Measurements from ENCODE around the gene TAF8. TPM values are rescaled to one million over a fixed set of nuclear protein-coding genes. Genes with fewer than 3 reads are reported as not detected.
"Not testable (repeated sequence)": the region's sequence is repeated elsewhere in the genome, so short reads cannot be mapped to it uniquely, and the experiment has no call there.

The TAF8 gene
- total RNA-seq, 1 donor = 16.3 TPM

DNA sequence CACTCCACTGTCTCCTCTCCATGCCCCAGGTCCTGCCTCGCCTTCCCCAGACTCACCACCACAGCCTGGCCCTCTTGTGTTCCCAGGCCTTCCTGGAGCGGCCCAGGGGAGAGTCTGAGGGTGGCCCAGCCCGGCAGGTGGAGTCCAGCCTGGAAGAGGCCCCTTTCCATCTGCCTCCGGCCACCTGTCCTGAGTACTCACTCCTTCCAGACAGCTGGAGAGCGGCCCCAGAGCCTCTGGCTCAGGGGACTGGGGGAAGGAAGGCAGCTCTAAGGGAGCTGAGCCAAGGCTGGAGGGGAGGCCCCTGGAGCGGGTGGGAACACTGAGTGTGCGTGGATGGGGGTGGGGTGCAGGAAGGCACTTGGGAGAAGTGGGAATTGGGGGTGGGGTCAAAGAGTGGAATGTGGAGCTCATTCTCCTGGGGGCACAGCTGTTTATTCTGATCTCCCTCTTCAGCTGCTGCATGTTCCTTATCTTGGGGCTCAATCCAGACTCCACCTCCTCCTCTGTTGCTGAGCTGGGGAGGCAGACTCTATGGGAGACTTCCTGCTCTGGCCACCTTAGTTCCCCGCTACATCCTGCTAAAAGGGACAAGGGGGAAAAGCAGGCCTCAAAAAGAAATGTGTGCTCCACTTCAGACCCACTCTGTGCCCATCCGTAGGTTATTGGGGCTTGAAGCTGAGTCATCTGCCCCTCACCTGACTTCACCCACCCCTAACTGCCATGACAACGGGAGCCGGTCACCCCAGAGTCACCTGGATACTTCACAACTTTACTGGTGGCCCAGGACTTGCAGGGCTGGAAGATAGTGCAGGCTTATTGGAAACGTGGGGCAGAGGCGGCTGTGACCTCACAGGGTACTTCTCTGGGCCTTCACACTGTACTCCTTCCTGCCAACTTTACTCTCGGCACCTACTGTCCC is 19.5 kb upstream of the TAF8 start:
- Histone ChIP-seq H2AFZ (ENCODE audit: low read length) (no peak overlapping the region), H3K4me3 (ENCODE audit: insufficient read depth, low read length) (no peak overlapping the region), H3K4me2 (ENCODE audit: insufficient read depth, low read length) (no peak overlapping the region), H3K27ac (ENCODE audit: low read depth, low read length) (no peak overlapping the region), H3K27me3 (ENCODE audit: insufficient read depth, low read length) (no peaks in the 10 kb centered on the region), H3K4me1 (ENCODE audit: insufficient read depth, low read length) (peaks cover 3% of the 10 kb centered on the region), H3K9me3 (ENCODE audit: low read depth, low read length) (no peaks in the 10 kb centered on the region), H3K79me2 (ENCODE audit: insufficient read depth, low read length) (no peaks in the 10 kb centered on the region), H3K36me3 (ENCODE audit: insufficient read depth, low read length) (no peaks in the 10 kb centered on the region), H4K20me1 (ENCODE audit: insufficient read depth, low read length) (no peaks in the 10 kb centered on the region)
- TF ChIP-seq CTCF (IDR thresholded peaks at IDR 0.05; ENCODE audit: extremely low read depth, low read depth, low read length) = no peak
- DNase-seq (ENCODE audit: insufficient read length, low spot score, missing footprints) = no peak

- no peak for TF ChIP-seq CTCF (IDR thresholded peaks at IDR 0.05; ENCODE audit: extremely low read depth, low read depth, low read length)
- H3K4me2 ChIP-seq (ENCODE audit: insufficient read depth, low read length) = no peak overlapping the region
- no peaks in the 10 kb centered on the region for H3K27me3 ChIP-seq (ENCODE audit: insufficient read depth, low read length)
- H3K36me3 ChIP-seq (ENCODE audit: insufficient read depth, low read length) = no peaks in the 10 kb centered on the region
- H3K9me3 ChIP-seq (ENCODE audit: low read depth, low read length) = no peaks in the 10 kb centered on the region
- H4K20me1 ChIP-seq (ENCODE audit: insufficient read depth, low read length) = no peaks in the 10 kb centered on the region
- H2AFZ ChIP-seq (ENCODE audit: low read length) = no peak overlapping the region
- peaks cover 3% of the 10 kb centered on the region for H3K4me1 ChIP-seq (ENCODE audit: insufficient read depth, low read length)
- no peak overlapping the region for H3K27ac ChIP-seq (ENCODE audit: low read depth, low read length)
- no peaks in the 10 kb centered on the region for H3K79me2 ChIP-seq (ENCODE audit: insufficient read depth, low read length)
- H3K4me3 ChIP-seq (ENCODE audit: insufficient read depth, low read length) = no peak overlapping the region
- no peak for DNase-seq (ENCODE audit: insufficient read length, low spot score, missing footprints)
Observed at GRCh38 chr6:42032366-42032765, 18.0 kb upstream of the TAF8 start.

GRCh38 chr6:42037669-42038068 is 12.7 kb upstream of the TAF8 start:
- H3K36me3 ChIP-seq (ENCODE audit: insufficient read depth, low read length); H3K27ac ChIP-seq (ENCODE audit: low read depth, low read length); H3K79me2 ChIP-seq (ENCODE audit: insufficient read depth, low read length); H2AFZ ChIP-seq (ENCODE audit: low read length); H3K27me3 ChIP-seq (ENCODE audit: insufficient read depth, low read length); DNase-seq (ENCODE audit: insufficient read length, low spot score, missing footprints); H3K4me3 ChIP-seq (ENCODE audit: insufficient read depth, low read length); H3K4me1 ChIP-seq (ENCODE audit: insufficient read depth, low read length); H3K4me2 ChIP-seq (ENCODE audit: insufficient read depth, low read length); H3K9me3 ChIP-seq (ENCODE audit: low read depth, low read length); H4K20me1 ChIP-seq (ENCODE audit: insufficient read depth, low read length): not testable (repeated sequence)

DNA sequence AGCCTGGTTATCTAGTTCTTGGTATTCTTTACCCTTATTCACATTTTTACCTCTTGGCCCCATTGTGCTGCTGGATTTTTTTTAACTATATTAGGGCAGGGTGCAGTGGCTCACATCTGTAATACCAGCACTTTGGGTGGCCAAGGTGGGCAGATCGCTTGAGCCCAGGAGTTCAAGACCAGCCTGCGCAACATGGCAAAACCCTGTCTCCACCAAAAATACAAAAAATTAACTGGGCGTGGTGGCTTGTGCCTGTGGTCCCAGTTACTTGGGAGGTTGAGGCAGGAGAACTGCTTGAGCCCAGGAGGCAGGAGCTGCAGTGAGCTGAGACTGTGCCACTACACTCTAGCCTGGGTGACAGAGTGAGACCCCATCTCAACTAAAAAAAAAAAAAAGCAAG is 12.2 kb upstream of the TAF8 start:
- no peaks in the 10 kb centered on the region for H4K20me1 ChIP-seq (ENCODE audit: insufficient read depth, low read length)
- peaks cover 2% of the 10 kb centered on the region for H3K27me3 ChIP-seq (ENCODE audit: insufficient read depth, low read length)
- no peaks in the 10 kb centered on the region for H3K4me1 ChIP-seq (ENCODE audit: insufficient read depth, low read length)
- H3K9me3 ChIP-seq (ENCODE audit: low read depth, low read length) = no peaks in the 10 kb centered on the region
- no peak for TF ChIP-seq CTCF (IDR thresholded peaks at IDR 0.05; ENCODE audit: extremely low read depth, low read depth, low read length)
- no peaks in the 10 kb centered on the region for H3K36me3 ChIP-seq (ENCODE audit: insufficient read depth, low read length)
- DNase-seq (ENCODE audit: insufficient read length, low spot score, missing footprints) = no peak
- no peak overlapping the region for H2AFZ ChIP-seq (ENCODE audit: low read length)
- no peak overlapping the region for H3K4me2 ChIP-seq (ENCODE audit: insufficient read depth, low read length)
- H3K79me2 ChIP-seq (ENCODE audit: insufficient read depth, low read length) = no peaks in the 10 kb centered on the region
- no peak overlapping the region for H3K27ac ChIP-seq (ENCODE audit: low read depth, low read length)
- H3K4me3 ChIP-seq (ENCODE audit: insufficient read depth, low read length) = no peak overlapping the region
